Astrocyte (in vitro differentiated cells and primary cell): ENCODE results near the gene METRNL. TPM values are rescaled to one million over a fixed set of nuclear protein-coding genes. Genes with fewer than 3 reads are reported as not detected.

Experiments
- DNase-seq: peaks from one replicate; pipeline ENCODE4 v3.0.0-alpha.2; 2010; ENCODE audit warnings: low read depth
- FAIRE-seq: peaks from 2 replicates; lab custom pipeline; 2011; peaks lifted over from hg19 to GRCh38; lab: Jason Lieb, UNC
- H2AFZ ChIP-seq: 2 replicates; pipeline ENCODE4 v1.6.0; 2012; ENCODE audit warnings: low read depth, low read length, inconsistent platforms
- H3K27ac ChIP-seq: 2 replicates; pipeline ENCODE4 v1.5.1; 2011; ENCODE audit warnings: low read depth, low read length, inconsistent platforms
- H3K27me3 ChIP-seq: 2 replicates; pipeline ENCODE4 v1.6.0; 2011; ENCODE audit warnings: low read length, inconsistent platforms; ENCODE audit not compliant: insufficient read depth
- H3K36me3 ChIP-seq: 2 replicates; pipeline ENCODE4 v1.5.1; 2011; ENCODE audit warnings: low read length, inconsistent platforms; ENCODE audit not compliant: insufficient read depth
- H3K4me1 ChIP-seq: 2 replicates; pipeline ENCODE4 v1.5.1; 2011; ENCODE audit warnings: low read length, inconsistent platforms; ENCODE audit not compliant: insufficient read depth
- H3K4me2 ChIP-seq: 2 replicates; pipeline ENCODE4 v1.6.0; 2012; ENCODE audit warnings: low read length, inconsistent platforms
- H3K4me3 ChIP-seq: 2 replicates; pipeline ENCODE4 v1.5.1; 2011; ENCODE audit warnings: low read depth, mild to moderate bottlenecking, low read length, inconsistent platforms; ENCODE audit not compliant: insufficient read depth
- H3K79me2 ChIP-seq: 2 replicates; pipeline ENCODE4 v1.6.0; 2012; ENCODE audit warnings: mild to moderate bottlenecking, low read length, inconsistent platforms; ENCODE audit not compliant: insufficient read depth
- H3K9ac ChIP-seq: 2 replicates; pipeline ENCODE4 v1.6.0; 2012; ENCODE audit warnings: mild to moderate bottlenecking, low read length, inconsistent platforms
- H3K9me3 ChIP-seq: 2 replicates; pipeline ENCODE4 v1.5.1; 2012; ENCODE audit warnings: low read depth, mild to moderate bottlenecking, low read length, inconsistent platforms; ENCODE audit not compliant: insufficient read depth
- H4K20me1 ChIP-seq: 2 replicates; pipeline ENCODE4 v1.6.0; 2012; ENCODE audit warnings: low read length, inconsistent platforms; ENCODE audit not compliant: insufficient read depth
- H3K27ac Mint-ChIP-seq: one replicate; pipeline ENCODE4 v1.8.0; 2021; ENCODE audit warnings: mild to moderate bottlenecking, mixed read lengths; ENCODE audit not compliant: unreplicated experiment
- H3K27me3 Mint-ChIP-seq: one replicate; pipeline ENCODE4 v1.8.0; 2021; ENCODE audit warnings: low read depth, mixed read lengths; ENCODE audit not compliant: unreplicated experiment
- H3K36me3 Mint-ChIP-seq: one replicate; pipeline ENCODE4 v1.8.0; 2021; ENCODE audit warnings: low read depth, mixed read lengths; ENCODE audit not compliant: unreplicated experiment
- H3K4me1 Mint-ChIP-seq: one replicate; pipeline ENCODE4 v1.8.0; 2021; ENCODE audit warnings: low read depth, mixed read lengths; ENCODE audit not compliant: unreplicated experiment
- H3K4me3 Mint-ChIP-seq: one replicate; pipeline ENCODE4 v1.8.0; 2021; ENCODE audit warnings: mild to moderate bottlenecking, moderate library complexity, mixed read lengths; ENCODE audit not compliant: unreplicated experiment
- H3K9me3 Mint-ChIP-seq: one replicate; pipeline ENCODE4 v1.8.0; 2021; ENCODE audit warnings: mild to moderate bottlenecking, mixed read lengths; ENCODE audit not compliant: unreplicated experiment
- CTCF ChIP-seq: IDR thresholded peaks from 2 replicates; pipeline ENCODE4 v1.5.1; 2011; ENCODE audit warnings: low read depth, mild to moderate bottlenecking, inconsistent platforms, low read length, moderate library complexity; ENCODE audit not compliant: insufficient read depth
- EZH2 ChIP-seq: IDR thresholded peaks from 2 replicates; pipeline ENCODE4 v1.6.1; 2012; ENCODE audit warnings: mild to moderate bottlenecking, low read length, inconsistent platforms; ENCODE audit not compliant: insufficient read depth
- total RNA-seq: library from RNA; stranded (reverse); gene quantifications from 2 replicates; pipeline ENCODE4 v1.2.1, GENCODE V29; 2021

The METRNL gene
- total RNA-seq, 1 donor from 2014 or later, result 36.7 TPM

GRCh38 chr17:83099570-83100181 is 20.3 kb downstream of the METRNL start:
- Histone ChIP-seq H3K9me3 (no peaks in the 10 kb centered on the region), H3K9ac (peak overlapping the region; percentile 23), H3K36me3 (peaks cover 4% of the 10 kb centered on the region), H3K79me2 (no peaks in the 10 kb centered on the region), H4K20me1 (peaks cover 30% of the 10 kb centered on the region), H3K4me1 (peaks cover 14% of the 10 kb centered on the region), H3K27ac (no peak overlapping the region), H3K4me3 (no peak overlapping the region), H3K27me3 (no peaks in the 10 kb centered on the region), H3K4me2 (peak overlapping the region; percentile 75), H2AFZ (no peak overlapping the region)
- Mint-ChIP-seq H3K4me3 (no peak overlapping the region), H3K36me3 (peaks cover 3% of the 10 kb centered on the region), H3K9me3 (no peaks in the 10 kb centered on the region), H3K27me3 (no peaks in the 10 kb centered on the region), H3K27ac (no peak overlapping the region), H3K4me1 (peaks cover 2% of the 10 kb centered on the region)
- no peak for FAIRE-seq
- TF ChIP-seq EZH2, result no peak
- no peak for TF ChIP-seq CTCF
- DNase-seq, result peak; percentile 40

DNA sequence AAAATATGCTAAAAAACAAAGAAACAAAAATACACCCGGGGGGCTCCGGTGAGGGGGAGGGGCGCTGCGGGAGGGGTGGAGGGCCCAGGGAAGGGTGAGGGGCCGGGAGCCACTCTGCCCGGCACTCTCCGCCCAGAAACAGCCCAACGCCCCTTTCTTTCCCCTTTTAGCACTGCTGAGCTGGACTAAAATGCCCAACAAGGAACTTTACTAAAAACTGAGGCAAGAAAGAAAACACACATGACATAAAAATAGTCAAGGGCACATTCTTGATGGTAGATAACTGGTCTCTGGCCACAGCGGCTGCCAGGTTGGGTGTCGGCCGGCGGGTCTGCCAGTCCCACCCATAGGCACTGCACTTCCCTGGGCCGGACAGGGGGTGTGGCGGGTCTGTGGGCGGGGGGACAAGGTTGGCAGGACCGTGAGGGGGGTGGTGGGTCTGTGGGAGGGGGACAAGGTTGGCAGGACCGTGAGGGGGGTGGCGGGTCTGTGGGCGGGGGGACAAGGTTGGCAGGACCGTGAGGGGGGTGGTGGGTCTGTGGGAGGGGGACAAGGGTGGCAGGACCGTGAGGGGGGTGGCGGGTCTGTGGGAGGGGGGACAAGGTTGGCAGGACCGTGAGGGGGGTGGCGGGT is 20.9 kb downstream of the METRNL start:
- no peak overlapping the region for H3K27ac ChIP-seq
- H3K27ac Mint-ChIP-seq, result no peak overlapping the region
- H3K36me3 Mint-ChIP-seq, result peaks cover 3% of the 10 kb centered on the region
- TF ChIP-seq CTCF (no peak), EZH2 (no peak)
- no peaks in the 10 kb centered on the region for H3K27me3 Mint-ChIP-seq
- H2AFZ ChIP-seq, result no peak overlapping the region
- H4K20me1 ChIP-seq, result peaks cover 28% of the 10 kb centered on the region
- peaks cover 2% of the 10 kb centered on the region for H3K4me1 Mint-ChIP-seq
- no peaks in the 10 kb centered on the region for H3K9me3 ChIP-seq
- no peaks in the 10 kb centered on the region for H3K27me3 ChIP-seq
- FAIRE-seq (no peak), DNase-seq (no peak)
- no peak overlapping the region for H3K4me3 Mint-ChIP-seq
- H3K36me3 ChIP-seq, result peaks cover 4% of the 10 kb centered on the region
- peak overlapping the region; percentile 75 for H3K4me2 ChIP-seq
- H3K4me3 ChIP-seq, result no peak overlapping the region
- no peaks in the 10 kb centered on the region for H3K9me3 Mint-ChIP-seq
- H3K4me1 ChIP-seq, result peaks cover 14% of the 10 kb centered on the region
- H3K9ac ChIP-seq, result no peak overlapping the region
- no peaks in the 10 kb centered on the region for H3K79me2 ChIP-seq

- peaks cover 14% of the 10 kb centered on the region for H3K4me1 ChIP-seq
- H2AFZ ChIP-seq, result no peak overlapping the region
- Mint-ChIP-seq H3K4me1 (peaks cover 2% of the 10 kb centered on the region), H3K4me3 (no peak overlapping the region), H3K27ac (no peak overlapping the region), H3K9me3 (no peaks in the 10 kb centered on the region), H3K36me3 (no peaks in the 10 kb centered on the region), H3K27me3 (no peaks in the 10 kb centered on the region)
- DNase-seq, result no peak
- H3K79me2 ChIP-seq, result no peaks in the 10 kb centered on the region
- H3K4me2 ChIP-seq, result no peak overlapping the region
- H3K4me3 ChIP-seq, result no peak overlapping the region
- H3K27ac ChIP-seq, result no peak overlapping the region
- FAIRE-seq, result no peak
- no peak overlapping the region for H3K9ac ChIP-seq
- H3K9me3 ChIP-seq, result no peaks in the 10 kb centered on the region
- H4K20me1 ChIP-seq, result peaks cover 22% of the 10 kb centered on the region
- no peaks in the 10 kb centered on the region for H3K27me3 ChIP-seq
- peaks cover 2% of the 10 kb centered on the region for H3K36me3 ChIP-seq
- TF ChIP-seq EZH2 (no peak), CTCF (no peak)
These were observed 21.5 kb downstream of the METRNL start for GRCh38 chr17:83100853-83101391.
